Activated CD8-positive, alpha-beta T cell treated with anti-CD3 and anti-CD28 coated beads for 36 hours (primary cell): ENCODE data around the gene NR4A2. TPM values are rescaled to one million over a fixed set of nuclear protein-coding genes. Genes with fewer than 3 reads are reported as not detected.

Experiments
- ATAC-seq: fragments of 200-7000 bp; cut with Tn5 transposase; one replicate; pipeline ENCODE4 v1.10.0; 2021; ENCODE audit warnings: mild to moderate bottlenecking, moderate library complexity
- CTCF ChIA-PET: fragments of 350-600 bp; sonication (Branson Sonifier 250); formaldehyde crosslinking; loops from one replicate; lab custom pipeline; 2021; ENCODE audit warnings: antibody characterized with exemption; lab: Charles Lee
- POLR2A ChIA-PET: fragments of 350-600 bp; sonication (Branson Sonifier 250); formaldehyde crosslinking; loops from one replicate; lab custom pipeline; 2021; ENCODE audit warnings: antibody characterized with exemption; lab: Charles Lee
- DNase-seq: peaks from one replicate; pipeline ENCODE4 v3.0.0-alpha.2; 2020
- H3K27ac Mint-ChIP-seq: one replicate; pipeline ENCODE4 v1.8.0; 2021; ENCODE audit warnings: mild to moderate bottlenecking, mixed read lengths
- H3K27me3 Mint-ChIP-seq: one replicate; pipeline ENCODE4 v1.8.0; 2021; ENCODE audit warnings: mixed read lengths
- H3K36me3 Mint-ChIP-seq: one replicate; pipeline ENCODE4 v1.8.0; 2021; ENCODE audit warnings: low read depth, mixed read lengths
- H3K4me1 Mint-ChIP-seq: one replicate; pipeline ENCODE4 v1.8.0; 2021; ENCODE audit warnings: low read depth, mixed read lengths
- H3K4me3 Mint-ChIP-seq: one replicate; pipeline ENCODE4 v1.8.0; 2021; ENCODE audit warnings: mild to moderate bottlenecking, moderate library complexity, mixed read lengths
- H3K9me3 Mint-ChIP-seq: one replicate; pipeline ENCODE4 v1.8.0; 2021; ENCODE audit warnings: mixed read lengths
- intact Hi-C: fragments of 100-400 bp; cut with micrococcal nuclease; formaldehyde crosslinking; loops from one replicate; pipeline ENCODE4 v1.10.0; 2022
- total RNA-seq, 2 experiments: library from RNA; stranded (reverse); gene quantifications; one replicate each; pipeline ENCODE4 v1.2.3, GENCODE V29; 2021
- TF ChIP-seq, protein P1 (sequence below): fragments of 200-600 bp; IDR thresholded peaks from one replicate; pipeline ENCODE4 v1.8.0; 2022; ENCODE audit warnings: antibody characterized with exemption, mild to moderate bottlenecking

NR4A2 gene
- total RNA-seq, 2 experiments from 2014 or later = 57.6 to 61.6 TPM

DNA sequence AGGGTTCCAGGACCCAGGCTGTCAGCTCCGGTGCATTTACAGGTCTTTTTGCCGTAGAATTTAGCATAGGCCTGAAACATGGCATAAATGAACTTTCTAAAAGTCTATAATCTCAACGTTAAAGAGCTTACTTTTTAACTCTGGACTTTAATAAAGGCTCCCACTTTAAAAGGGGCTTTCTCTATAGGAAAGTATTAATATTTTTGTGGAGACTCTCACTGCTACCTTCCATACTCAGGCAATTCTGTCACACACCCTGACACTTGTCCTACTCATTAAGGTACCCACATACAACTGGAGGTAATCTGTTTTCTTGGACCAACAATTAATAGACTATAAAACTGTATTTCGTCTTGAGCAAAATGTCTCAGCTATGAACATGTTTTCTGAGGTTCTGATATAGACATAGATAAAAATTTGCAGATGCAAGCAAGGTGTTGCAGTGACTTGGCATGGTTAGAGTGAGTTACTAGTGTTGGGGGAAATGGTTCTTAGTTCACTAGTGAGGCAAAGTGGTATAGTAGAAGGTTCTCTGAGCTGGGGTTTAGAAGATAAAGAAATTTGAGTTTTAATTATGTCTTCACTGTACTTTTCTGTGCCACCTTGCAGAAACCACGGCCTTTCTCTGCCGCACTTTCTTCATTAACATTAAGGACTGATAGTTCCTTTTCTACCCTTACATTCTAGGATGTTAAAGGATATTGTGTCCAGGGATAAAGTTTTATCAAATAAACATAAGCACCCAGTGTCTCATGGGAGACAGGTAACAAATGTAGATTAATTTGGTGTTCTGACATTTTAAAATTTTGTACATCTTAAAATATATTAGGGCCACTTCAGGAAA, 10.8 kb upstream of the NR4A2 start:
- TF ChIP-seq, protein P1, sequence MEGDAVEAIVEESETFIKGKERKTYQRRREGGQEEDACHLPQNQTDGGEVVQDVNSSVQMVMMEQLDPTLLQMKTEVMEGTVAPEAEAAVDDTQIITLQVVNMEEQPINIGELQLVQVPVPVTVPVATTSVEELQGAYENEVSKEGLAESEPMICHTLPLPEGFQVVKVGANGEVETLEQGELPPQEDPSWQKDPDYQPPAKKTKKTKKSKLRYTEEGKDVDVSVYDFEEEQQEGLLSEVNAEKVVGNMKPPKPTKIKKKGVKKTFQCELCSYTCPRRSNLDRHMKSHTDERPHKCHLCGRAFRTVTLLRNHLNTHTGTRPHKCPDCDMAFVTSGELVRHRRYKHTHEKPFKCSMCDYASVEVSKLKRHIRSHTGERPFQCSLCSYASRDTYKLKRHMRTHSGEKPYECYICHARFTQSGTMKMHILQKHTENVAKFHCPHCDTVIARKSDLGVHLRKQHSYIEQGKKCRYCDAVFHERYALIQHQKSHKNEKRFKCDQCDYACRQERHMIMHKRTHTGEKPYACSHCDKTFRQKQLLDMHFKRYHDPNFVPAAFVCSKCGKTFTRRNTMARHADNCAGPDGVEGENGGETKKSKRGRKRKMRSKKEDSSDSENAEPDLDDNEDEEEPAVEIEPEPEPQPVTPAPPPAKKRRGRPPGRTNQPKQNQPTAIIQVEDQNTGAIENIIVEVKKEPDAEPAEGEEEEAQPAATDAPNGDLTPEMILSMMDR = no peak
- Mint-ChIP-seq H3K4me1 (peaks cover 43% of the 10 kb centered on the region), H3K4me3 (peak overlapping the region; percentile 80)

DNA sequence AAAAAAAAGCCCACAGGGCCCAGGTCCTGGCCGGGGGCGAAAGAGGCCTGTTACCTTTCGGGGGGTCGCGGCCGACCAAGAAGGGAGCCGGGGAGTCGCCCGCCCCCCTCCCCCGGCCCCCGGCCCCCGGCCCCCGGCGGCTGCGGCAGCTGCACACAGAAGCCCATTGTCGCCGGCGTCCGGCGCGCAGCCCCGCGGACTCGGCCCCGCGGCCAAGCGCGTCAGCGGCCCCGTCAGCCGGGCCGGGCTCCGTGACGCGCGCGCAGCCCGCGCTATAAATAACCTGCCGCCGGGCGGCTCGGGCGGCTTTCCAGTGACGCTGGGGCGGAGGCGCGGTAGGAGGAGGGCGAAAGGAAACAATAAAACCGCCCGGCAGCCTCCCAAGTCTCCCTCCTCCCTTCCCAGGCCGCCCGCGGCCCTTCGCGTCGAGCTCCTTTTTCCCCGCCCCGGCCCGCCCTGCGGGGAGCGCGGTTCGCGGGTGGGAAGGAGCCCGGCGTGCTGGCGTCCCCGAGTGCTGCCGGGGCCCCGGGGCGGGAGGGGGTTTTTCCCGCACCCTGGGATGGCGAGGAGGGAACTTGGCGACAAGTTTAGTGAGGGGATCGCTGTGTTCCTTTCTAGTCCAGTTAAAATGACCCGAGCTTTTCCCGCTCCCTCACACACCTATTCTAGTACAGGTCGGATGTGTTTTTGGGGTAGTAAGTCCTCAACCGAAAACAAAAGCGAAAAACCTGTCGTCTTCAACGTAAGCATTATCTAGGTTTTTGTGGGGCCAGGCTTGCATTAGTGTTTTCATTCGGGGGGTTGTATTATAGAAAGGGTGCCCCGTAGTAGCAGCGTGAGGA, 10.0 kb upstream of the NR4A2 start:
- peak; percentile 89 for DNase-seq
- Mint-ChIP-seq H3K27ac (peak overlapping the region; percentile 97), H3K36me3 (peaks cover 2% of the 10 kb centered on the region), H3K27me3 (no peaks in the 10 kb centered on the region), H3K9me3 (no peaks in the 10 kb centered on the region), H3K4me3 (peak overlapping the region; percentile 80), H3K4me1 (peaks cover 45% of the 10 kb centered on the region)
- POLR2A ChIA-PET = interaction anchor here (0.6 to 3.9 kb wide), 15 partner anchors 9 to 1098 kb away, joined by 3 to 41 read pairs (median 4); partner anchors contain the start of gene NR4A2
- TF ChIP-seq, protein P1 = no peak
- intact Hi-C loops = loop anchor here (1.0 kb wide), 1 partner anchor 58 kb away; no protein-coding TSS in a partner anchor
- CTCF ChIA-PET = interaction anchor here (1.2 to 1.9 kb wide), 3 partner anchors 8 to 247 kb away, joined by 3 to 9 read pairs (median 3); no protein-coding TSS in a partner anchor
- peak; percentile 41 for ATAC-seq

More for the DNA sequence above, 10.8 kb upstream of the NR4A2 start:
- H3K27ac Mint-ChIP-seq = peak overlapping the region; percentile 95
- intact Hi-C loops = no loop called here
- no peaks in the 10 kb centered on the region for H3K9me3 Mint-ChIP-seq
- no peaks in the 10 kb centered on the region for H3K27me3 Mint-ChIP-seq
- ChIA-PET CTCF (interaction anchor here (1.2 to 1.9 kb wide), 3 partner anchors 8 to 246 kb away, joined by 3 to 9 read pairs (median 3); no protein-coding TSS in a partner anchor), POLR2A (interaction anchor here (0.6 to 3.9 kb wide), 15 partner anchors 8 to 1098 kb away, joined by 3 to 41 read pairs (median 4); partner anchors contain the start of gene NR4A2)
- peaks cover 2% of the 10 kb centered on the region for H3K36me3 Mint-ChIP-seq
- no peak for ATAC-seq
- DNase-seq = no peak

DNA sequence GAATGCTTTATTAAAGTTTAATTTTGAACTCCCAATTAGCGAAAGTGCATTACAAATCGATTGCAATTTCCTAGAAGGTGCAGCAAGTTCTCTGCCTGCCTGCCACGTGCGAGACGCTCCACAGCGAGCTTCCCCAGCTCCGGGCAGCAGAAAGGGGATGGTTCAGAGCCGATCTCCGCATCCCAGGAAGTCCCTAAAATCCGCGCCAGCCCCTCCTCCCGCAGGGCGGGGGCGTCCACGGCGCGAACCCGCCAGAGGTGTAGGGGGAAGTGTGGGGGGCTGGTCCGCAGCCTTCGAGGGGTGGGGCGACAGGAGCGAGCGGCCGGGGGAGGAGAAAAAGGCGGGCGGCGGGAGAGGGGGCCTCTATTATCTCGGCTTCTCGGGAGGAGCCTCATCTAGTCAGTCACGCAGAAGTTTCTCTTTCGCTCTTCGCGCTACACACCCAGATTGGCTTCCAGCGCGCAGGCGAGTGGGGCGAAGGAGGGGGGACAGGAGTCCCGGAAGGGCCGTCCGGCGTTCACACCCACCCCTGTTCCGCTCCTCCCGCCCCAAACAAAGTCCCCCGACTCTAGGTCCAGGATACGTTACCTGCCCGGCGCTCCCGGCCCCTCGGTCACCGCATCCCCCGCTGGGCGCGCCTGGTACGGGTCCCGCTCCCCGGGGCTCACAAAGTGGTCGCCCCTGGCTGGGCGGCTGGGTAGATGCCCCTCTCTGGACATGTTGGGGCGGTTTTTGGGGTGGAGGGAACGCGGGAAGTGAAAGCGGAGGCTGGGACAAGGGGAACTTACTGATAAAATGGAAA, 9.1 kb upstream of the NR4A2 start:
- no peaks in the 10 kb centered on the region for H3K9me3 Mint-ChIP-seq
- peaks cover 45% of the 10 kb centered on the region for H3K4me1 Mint-ChIP-seq
- peak; percentile 94 for DNase-seq
- peaks cover 2% of the 10 kb centered on the region for H3K36me3 Mint-ChIP-seq
- ATAC-seq = peak; percentile 81
- TF ChIP-seq, protein P1 = no peak
- H3K4me3 Mint-ChIP-seq = peak overlapping the region; percentile 80
- POLR2A ChIA-PET = interaction anchor here (1.1 to 3.9 kb wide), 11 partner anchors 9 to 248 kb away, joined by 3 to 41 read pairs (median 7); partner anchors contain the start of gene NR4A2
- peak overlapping the region; percentile 97 for H3K27ac Mint-ChIP-seq
- intact Hi-C loops = loop anchor here (1.0 kb wide), 1 partner anchor 59 kb away; no protein-coding TSS in a partner anchor
- H3K27me3 Mint-ChIP-seq = no peaks in the 10 kb centered on the region
- CTCF ChIA-PET = interaction anchor here (1.0 to 4.4 kb wide), 8 partner anchors 7 to 434 kb away, joined by 3 to 21 read pairs (median 6); no protein-coding TSS in a partner anchor

DNA sequence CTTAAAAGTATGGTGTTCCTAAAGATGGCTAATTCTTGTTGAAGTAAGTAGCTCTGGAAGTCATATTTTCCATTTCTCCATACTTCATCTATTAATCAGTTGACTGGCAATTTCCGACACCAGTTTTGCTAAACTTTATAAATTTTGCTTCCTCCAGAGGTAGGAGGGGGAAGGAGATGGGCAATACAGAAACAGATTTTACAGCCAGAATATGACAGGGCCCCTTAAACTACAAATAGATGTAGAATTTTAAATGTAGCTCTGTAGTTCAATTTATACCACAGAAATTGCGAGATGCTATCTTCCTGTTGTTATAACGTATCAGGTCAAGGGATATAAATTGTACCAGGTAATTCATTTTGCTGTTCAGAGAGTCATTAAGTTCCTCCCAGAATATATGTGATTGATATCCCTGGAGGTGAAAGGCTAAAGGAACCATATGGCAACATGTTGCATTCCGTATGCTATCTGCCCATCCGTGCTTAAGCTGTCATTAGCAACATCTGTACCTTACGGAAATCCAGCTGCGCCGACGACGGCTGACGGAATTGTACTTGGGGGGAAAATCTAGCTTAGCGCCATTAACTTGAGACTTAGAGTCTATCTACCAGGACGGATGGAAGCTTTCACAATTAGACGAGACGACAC, 8.4 kb upstream of the NR4A2 start:
- Mint-ChIP-seq H3K27ac (peak overlapping the region; percentile 97), H3K27me3 (no peaks in the 10 kb centered on the region), H3K4me3 (peak overlapping the region; percentile 80), H3K9me3 (no peaks in the 10 kb centered on the region), H3K4me1 (peaks cover 45% of the 10 kb centered on the region), H3K36me3 (peaks cover 2% of the 10 kb centered on the region)
- ATAC-seq = peak; percentile 5
- intact Hi-C loops = no loop called here
- ChIA-PET POLR2A (interaction anchor here (1.1 to 3.9 kb wide), 7 partner anchors 8 to 248 kb away, joined by 3 to 41 read pairs (median 4); partner anchors contain the start of gene NR4A2), CTCF (interaction anchor here (1.0 to 4.4 kb wide), 7 partner anchors 21 to 433 kb away, joined by 3 to 21 read pairs (median 4); no protein-coding TSS in a partner anchor)
- TF ChIP-seq, protein P1 = no peak
- peak; percentile 63 for DNase-seq
